NCI-H128 (cell line): ENCODE results near the gene ARSG.
"Not testable (repeated sequence)": the region's sequence is repeated elsewhere in the genome, so short reads cannot be mapped to it uniquely, and the experiment has no call there.

Source experiments
- DNase-seq: peaks from one replicate; lab custom pipeline; 2025; ENCODE audit not compliant: unreplicated experiment; lab: John Stamatoyannopoulos, UW

Gene ARSG

GRCh38 chr17:68327823-68328557 is 36.7 kb downstream of the ARSG start:
- DNase-seq, result no peak

GRCh38 chr17:68328676-68329075 is 37.4 kb downstream of the ARSG start:
- no peak for DNase-seq

GRCh38 chr17:68329331-68329730 is 38.0 kb downstream of the ARSG start:
- DNase-seq, result no peak

- not testable (repeated sequence) for DNase-seq
Observed at GRCh38 chr17:68331932-68332331, 40.6 kb downstream of the ARSG start.

GRCh38 chr17:68334393-68334792 is 43.1 kb downstream of the ARSG start:
- no peak for DNase-seq

- DNase-seq, result no peak
Observed at GRCh38 chr17:68341482-68341881, 50.2 kb downstream of the ARSG start.

GRCh38 chr17:68343976-68344375 is 52.7 kb downstream of the ARSG start:
- DNase-seq, result no peak

GRCh38 chr17:68344701-68345136 is 53.4 kb downstream of the ARSG start:
- DNase-seq, result no peak

GRCh38 chr17:68346448-68346847 is 55.2 kb downstream of the ARSG start:
- no peak for DNase-seq

GRCh38 chr17:68347380-68347779 is 56.1 kb downstream of the ARSG start:
- no peak for DNase-seq

GRCh38 chr17:68349157-68349556 is 57.9 kb downstream of the ARSG start:
- DNase-seq, result no peak

GRCh38 chr17:68351395-68351794 is 60.1 kb downstream of the ARSG start:
- DNase-seq, result no peak

GRCh38 chr17:68352041-68352440 is 60.7 kb downstream of the ARSG start:
- DNase-seq, result no peak

GRCh38 chr17:68352671-68353070 is 61.4 kb downstream of the ARSG start:
- not testable (repeated sequence) for DNase-seq

GRCh38 chr17:68353111-68353521 is 61.8 kb downstream of the ARSG start:
- no peak for DNase-seq

- not testable (repeated sequence) for DNase-seq
Observed at GRCh38 chr17:68354311-68354710, 63.0 kb downstream of the ARSG start.

- not testable (repeated sequence) for DNase-seq
Observed at GRCh38 chr17:68355108-68355507, 63.8 kb downstream of the ARSG start.

GRCh38 chr17:68356520-68356919 is 65.2 kb downstream of the ARSG start:
- no peak for DNase-seq

- DNase-seq, result no peak
Observed at GRCh38 chr17:68356949-68357455, 65.7 kb downstream of the ARSG start.

- no peak for DNase-seq
Observed at GRCh38 chr17:68357886-68358285, 66.6 kb downstream of the ARSG start.

GRCh38 chr17:68359791-68360535 is 68.7 kb downstream of the ARSG start:
- DNase-seq, result no peak

- DNase-seq, result no peak
Observed at GRCh38 chr17:68365469-68365868, 74.2 kb downstream of the ARSG start.
